ENCODE results near the gene CCNL1.

- no peak for TF ChIP-seq EZH2 (IDR thresholded peaks at IDR 0.05; ENCODE audit: low read depth, low read length, severe bottlenecking)
- TF ChIP-seq JUN (IDR thresholded peaks at IDR 0.05; ENCODE audit: low read depth, low read length): no peak
Measured at GRCh38 chr3:157111518-157111917, 48.4 kb downstream of the CCNL1 start.
